HG03066 (cell line): Measurements from ENCODE around the gene NCAPG2.

ENCODE experiments used
- ATAC-seq: cut with Tn5 transposase; IDR thresholded peaks from one replicate; pipeline ENCODE4 v1.9.1; 2021; ENCODE audit warnings: low read depth; ENCODE audit not compliant: unreplicated experiment

The NCAPG2 gene

DNA sequence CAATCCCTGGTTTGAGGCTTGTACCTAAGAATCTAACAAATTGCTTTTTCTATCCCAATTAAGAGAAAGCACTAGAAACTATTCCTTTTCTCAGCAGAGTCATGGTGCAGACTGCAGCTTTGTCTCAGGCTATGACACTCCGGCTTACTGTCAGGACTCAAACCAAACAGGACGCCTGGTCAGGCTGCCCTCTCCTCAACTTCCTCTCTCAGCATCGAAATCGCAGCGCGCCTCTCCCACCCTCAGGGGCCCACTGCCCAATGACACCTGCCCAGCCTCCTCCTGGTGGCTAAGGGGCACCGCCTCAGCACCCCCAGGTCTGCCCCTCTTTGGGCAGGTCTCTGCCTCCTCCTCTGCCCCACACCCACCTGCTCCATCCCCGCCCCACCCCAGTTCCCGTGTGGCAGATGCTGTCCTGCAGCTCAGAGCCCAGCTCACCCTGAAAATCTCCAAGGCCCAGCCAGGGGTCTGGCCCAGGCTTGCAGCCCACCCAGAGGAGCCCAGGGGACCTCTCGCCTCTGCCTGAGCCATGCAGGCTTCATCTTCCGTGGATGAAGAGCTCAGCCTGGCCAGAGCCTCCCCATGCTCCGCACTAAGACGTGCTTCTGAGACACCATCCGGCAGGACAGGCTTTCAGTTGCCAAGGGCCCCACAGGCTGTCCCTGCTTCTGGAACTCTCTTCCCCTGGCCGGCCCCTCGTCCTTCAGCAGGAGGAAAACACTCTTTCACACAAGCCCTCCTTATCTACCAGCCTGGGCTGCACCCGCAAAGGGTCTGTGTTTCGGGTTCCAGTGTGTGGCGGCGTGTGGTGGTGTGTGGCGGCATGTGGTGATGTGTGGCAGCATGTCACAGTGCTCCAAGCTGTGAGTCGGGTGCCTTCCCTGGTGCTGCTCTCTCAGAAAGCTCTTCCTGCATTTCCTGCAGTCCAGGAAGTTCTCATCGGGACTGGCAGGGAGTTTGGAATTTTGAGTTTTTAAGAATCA, 100.5 kb downstream of the NCAPG2 start:
- no peak for ATAC-seq

DNA sequence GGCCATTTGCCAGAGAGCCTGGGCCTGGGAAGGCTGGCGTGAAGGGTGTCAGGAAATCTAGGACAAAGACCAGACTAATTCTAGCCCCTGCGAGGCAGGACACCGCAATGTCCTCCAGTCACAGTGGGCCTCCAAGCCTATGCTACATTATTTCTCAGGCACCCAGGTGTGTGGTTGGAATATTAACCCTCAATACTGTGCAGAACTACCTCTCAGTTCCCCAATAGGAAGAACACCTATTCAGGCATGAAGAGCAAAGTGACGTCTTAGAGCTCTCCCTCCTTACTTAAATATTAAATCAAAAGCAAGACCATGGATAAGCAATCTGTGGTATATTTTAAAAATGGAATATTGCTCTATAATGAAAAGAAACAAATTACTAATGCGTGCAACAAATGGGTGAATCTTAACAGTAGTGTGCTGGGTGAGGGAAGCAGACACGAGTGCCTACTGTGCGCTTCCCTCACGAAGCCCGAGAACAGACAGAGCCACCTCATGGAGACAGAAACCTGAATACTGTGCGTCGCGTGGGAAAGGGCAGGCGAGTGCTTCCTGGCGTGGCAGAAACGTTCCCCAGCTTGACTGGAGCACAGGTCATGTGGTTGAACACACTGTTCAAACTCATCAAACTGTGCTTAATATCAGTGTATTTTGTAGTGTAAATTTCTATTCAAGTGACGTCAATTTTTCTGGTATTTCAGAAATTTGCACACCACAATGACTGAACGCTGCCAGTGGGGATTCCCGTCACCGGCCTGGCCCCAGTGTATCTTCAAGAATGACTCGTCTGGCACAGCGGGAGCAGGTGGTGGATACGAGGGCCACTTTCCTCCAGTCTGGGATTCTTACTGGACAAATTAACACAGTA, 101.5 kb downstream of the NCAPG2 start:
- no peak for ATAC-seq

DNA sequence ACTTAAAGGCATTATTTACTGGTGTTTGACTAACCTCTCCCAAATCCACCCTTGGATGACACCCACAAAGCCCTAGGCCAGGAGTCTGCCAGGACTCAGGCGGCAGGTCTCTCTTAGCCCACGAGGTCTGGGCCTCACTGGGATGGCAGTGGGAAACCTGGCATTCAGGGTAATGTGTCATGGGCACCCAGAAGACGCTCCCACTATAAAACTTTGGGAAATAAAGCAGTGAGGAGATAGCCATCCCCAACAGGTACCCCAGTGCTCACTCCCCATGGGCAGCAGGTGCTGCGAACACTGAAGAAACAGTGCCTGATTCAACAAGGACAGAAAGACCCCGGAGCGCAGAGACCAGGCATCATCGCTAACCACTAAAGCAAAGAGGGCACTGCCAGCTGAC, 102.6 kb downstream of the NCAPG2 start:
- no peak for ATAC-seq

DNA sequence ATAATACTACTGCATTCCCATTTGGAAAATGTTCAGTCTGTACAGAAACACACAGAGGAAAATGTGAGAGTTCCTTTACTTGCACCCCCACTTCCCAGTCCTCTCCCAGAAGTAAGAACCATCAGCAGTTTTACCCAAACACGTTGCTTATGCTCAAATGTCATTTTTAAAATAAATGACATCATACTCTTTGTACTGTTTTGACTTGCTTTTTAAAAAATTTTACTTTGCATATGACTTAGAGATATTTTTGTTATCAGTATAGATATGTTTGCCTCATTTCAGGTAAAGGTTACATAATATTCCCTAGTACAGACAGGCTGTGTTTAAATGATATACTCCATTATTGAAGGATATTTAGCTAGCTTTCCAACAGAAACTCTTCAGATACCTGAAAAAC, 103.5 kb downstream of the NCAPG2 start:
- no peak for ATAC-seq

DNA sequence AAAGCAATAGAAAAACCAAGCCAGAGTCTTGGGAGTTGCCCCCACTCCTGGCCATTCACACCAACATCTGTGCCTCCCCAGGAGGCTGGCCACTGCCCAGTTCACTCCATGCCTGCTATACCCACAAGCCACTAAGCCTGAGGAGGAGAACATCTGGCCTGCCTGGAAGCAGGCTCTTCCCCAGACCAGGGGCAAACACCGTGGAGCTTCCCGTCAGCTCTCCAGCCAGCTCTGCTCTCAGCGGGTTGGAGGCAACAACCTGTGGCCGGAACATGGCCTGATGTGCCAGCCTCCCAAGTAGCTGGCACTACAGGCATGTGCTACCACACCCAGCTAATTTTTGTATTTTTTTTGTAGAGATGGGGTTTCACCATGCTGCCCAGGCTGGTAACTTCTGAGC, 107.9 kb downstream of the NCAPG2 start:
- ATAC-seq = no peak

DNA sequence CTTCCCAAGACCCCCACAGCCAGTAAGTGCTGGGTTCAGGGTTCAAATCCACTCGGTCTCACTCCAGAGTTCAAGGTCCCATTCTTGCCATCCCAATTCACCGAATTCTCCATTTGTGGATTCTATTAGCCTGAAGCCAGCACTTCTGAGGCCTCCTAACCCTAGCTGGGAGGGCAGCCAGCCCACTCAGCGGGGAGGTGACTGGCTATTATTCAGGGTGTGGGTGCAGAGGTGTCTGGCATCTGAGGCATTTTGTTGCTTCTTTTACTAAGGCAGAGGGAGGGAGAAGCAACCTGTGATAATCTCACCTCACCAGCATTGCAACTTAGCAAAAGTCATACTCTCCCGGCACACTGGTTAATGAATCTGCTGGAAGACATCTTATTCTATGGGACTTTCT, 108.3 kb downstream of the NCAPG2 start:
- no peak for ATAC-seq

DNA sequence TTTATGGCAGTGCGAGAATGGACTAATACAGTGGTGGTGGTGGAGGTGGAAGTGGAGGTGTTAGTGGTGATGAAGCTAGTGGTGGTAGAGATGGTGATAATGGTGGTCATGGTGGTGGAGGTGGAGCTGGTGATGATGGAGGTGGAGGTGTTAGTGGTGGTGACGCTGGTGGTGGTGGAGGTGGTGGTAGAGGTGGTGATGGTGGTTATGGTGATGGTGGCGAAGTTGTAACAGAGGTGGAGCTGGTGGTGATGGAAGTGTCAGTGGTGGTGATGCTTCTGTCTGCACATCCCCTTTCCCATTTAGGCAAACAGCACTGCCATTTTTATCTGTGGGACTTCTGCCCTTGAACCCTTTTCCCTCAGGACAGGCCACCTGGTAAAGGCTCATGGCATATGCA, 109.5 kb downstream of the NCAPG2 start:
- no peak for ATAC-seq

DNA sequence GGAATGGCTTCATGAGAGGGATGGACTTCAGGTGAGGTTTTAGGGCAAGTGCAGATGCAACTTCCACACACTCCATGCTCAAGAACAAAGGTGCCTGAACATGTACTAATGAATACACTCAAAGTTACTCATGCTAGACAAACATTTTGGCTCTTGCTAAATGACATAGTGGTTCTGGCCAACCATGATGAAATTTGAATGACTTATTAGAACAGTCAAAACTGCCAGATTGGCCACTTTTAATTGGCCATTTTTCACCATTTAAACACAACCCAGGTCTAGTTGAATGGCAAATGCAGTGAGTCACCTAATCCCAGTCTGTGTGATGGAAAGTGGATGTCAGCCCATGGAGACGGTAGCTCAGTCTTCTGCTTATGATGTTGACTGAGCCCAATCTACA, 112.1 kb downstream of the NCAPG2 start:
- no peak for ATAC-seq

DNA sequence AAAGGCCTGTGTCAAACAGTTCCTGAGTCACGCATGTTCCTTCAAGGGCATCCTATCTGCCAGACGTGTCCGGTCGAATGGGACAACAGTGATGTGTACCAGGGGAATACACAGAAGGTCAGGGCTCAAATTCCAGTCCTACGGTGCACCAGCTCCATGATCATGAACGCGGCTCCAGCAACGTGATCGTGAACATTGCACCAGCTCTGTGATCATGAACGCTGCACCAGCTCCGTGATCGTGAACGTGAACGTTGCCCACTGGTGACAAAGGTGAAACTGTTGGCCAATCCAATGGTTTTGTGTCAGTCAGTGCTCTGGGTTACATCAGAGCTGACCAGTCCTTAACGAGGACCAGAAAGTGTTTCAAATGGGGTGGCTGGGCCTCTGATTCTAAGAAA, 112.7 kb downstream of the NCAPG2 start:
- no peak for ATAC-seq

DNA sequence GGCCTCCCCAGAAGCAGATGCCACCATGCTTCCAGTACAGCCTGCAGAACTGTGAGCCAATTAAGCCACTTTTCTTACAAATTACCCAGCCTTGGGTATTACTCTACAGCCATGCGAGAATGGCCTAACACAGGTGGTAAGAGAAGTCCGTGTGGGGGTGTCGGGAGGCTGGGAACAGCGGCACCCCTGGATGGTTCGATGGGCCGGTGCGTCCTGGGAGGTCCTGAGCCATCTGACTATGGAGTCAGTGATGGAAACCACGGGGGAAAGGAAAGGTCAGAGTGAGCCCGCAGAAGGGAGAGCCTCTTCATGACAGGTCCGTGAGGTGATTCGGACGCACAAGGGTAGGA, 114.4 kb downstream of the NCAPG2 start:
- no peak for ATAC-seq

DNA sequence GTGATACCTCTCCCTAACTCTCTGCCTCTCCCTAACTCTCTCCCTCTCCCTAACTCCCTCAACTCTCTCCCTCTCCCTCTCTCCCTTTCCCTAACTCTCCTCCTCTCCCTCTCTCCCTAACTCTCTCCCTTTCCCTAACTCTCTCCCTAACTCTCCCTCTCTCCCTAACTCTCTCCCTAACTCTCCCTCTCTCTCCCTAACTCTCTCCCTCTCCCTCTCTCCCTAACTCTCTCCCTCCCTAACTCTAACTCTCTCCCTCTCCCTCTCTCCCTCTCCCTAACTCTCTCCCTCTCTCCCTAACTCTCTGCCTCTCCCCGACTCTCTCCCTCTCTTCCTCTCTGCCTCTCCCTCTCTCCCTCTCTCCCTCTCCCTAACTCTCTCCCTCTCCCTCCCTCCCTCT, 115.0 kb downstream of the NCAPG2 start:
- ATAC-seq = no peak

DNA sequence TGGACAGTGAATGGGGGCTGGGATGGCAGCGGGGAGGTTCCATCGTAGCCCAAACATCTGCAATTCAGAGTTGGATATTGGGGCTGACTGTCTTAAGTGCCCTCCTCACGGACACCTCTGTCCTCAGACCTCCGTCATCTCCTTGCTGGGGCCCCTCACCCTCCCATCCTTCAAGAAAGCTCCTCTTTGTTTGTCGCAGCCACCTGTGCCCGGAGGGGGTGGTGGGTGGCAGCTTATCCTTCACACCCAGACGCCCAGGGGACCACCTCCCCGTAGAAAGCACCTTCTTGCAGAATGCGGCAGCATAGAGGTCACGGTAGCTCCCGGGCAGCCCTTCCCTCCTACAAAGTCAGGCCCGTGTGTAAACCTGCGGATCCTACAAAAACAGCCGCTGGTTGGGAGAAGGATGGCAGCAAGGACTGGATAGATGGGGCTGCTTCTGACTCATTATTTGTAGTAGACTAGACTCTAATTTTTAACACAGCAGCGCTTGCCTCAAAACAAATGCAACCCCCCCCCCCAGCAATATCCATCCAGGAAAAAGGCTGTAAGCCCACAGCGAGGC, 115.6 kb downstream of the NCAPG2 start:
- no peak for ATAC-seq

DNA sequence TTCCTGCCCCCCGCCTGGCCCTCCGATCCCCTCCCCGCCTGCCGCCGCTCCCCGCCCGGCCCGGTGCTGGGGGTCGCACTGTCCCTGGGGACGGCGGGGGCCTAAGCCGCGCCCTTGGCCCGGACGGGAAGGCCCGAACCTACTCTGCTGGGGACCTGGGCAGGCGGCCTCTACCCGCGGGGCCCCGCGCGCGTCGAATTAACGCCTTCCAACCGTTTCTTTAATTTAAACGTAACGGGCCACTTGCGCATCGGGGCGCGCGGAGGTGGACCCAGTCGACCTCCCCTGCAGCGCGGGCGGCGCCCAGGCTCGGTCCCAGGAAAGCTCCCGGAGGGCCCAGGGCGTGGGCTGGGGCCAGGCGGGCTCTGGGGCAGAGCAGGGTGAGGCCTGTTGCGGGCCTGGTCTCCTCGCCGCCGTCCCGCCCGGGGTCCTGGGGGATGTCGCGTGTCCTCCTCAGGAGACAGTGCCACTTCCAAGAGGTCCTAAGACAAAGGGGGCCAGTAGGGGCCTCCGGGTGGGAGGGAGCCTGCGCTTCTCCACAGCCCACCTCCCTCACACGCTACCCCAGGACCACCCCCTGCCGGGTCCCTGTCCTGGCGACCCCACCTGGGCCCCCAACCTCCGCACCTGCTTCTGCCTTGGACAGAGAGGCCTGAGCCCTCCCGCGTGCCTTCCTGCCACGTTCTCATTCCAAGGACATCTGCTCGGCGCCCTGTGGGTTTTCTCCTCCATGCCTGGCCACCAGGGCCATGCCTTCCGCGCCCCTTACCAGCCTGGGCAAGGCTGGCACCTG, 116.3 kb downstream of the NCAPG2 start:
- ATAC-seq = no peak

DNA sequence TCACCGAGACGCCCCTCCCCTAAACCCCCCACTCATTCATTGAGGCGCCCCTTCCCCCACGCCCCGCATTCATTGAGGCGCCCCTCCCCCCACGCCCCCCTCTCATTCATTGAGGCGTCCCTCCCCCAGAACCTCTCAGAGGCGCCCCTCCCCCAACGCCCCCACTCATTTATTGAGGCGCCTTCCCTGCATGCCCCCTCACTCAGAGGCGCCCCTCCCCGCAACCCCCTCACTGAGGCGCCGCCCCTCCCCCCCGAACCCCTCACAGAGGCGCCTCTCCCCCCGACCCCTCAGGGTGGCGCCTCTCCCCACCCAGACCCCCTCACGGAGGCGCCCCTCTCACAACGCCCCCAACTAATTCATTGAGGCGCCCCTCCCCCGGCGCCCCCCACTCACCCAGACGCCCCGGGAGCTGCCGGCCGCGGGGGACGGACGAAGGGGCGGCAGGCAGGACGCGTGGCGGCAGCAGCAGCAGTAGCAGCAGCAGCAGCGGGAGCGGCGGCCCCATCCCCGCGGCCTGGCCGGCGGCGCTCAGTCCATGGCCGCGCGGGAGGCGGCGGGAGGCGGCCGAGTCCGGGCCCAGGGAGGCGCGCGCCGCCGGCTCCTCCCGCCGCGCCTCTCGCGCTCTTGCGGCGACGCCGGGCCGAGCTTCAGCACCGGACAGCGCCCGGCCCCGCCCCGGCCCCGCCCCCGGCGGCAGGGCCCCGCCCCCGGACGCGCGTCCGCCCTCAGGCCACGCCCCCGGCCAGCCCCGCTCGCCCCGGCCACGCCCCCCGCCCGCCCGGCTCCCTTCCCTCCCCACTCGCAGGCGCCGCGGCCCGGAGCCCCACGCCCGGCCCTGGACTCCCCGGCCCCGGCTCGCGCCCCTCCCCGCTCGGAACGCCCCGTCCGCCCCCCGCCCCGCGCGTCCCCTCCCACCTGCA, 117.2 kb downstream of the NCAPG2 start, which contains the start of gene PTPRN2:
PTPRN2 (minus strand) TSS at position 662 of the 923 bp plus-strand sequence.
- ATAC-seq = no peak

DNA sequence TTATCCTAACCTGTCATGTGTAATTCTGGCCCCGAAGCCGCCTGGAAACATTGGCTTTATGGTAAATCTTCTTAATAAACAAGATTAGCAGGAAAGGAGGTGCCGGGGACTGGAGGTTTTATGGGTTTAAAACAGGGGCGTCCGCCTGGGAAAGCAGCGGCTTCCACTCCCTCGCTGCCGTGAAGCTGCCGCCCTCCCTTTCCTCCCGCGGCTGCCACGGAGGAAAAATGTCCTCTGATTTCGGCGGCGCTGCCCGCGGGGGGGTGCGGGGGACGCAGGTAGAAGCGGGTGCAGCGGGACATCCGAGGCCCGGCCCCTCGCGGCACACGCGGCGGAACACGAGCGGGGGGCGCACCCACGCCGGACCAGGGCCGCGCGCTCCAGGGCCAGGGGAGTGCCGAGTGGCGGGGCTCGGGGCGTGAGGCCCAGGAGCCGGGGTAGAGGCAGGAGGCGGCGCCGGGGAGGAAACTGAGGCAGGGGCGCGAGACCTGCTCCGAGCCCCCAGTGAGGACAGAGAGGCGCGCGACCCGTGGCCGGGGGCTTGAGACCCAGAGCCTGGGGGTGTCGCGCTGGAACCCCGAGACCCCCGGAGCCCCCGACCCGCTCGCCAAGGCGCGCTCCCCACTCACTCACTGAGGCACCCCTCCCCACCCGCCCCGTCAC, 118.0 kb downstream of the NCAPG2 start:
- ATAC-seq = no peak

DNA sequence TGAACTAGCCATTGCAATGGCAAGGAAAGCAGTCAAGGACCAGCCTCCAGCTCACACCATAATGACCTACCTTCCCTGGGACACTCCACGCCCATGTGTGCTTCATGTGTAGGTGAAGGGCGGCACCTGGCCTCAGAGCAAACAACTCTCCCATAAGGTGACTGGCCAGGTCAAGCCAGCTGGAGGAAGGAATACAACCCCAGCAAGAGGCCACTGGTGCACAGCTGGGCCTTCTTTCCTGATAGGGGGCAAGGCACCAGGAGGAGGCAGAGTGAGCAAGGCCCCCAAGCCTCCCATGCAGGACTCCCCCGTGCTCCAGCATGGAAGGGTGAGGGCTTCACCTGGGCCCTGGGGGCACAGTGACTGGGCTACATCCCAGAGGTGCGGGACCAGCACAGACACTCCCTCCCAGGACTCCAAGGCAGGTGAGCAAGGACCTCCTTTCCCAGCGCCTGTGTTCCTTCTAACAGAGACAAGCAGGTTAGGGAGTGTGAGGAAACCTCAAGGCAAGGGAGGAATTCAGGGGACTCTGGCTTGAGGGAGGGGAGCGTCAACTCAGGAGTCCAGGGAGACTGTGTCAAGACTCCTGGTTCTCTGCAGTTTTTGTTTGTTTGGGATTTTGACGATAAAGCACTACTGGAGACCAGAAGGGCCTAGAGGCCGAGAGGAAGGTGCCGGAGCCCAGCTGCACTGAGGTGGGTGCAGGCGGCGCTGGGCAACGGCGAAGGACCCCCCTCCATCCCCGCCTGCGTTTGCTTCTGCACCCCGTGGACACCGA, 118.7 kb downstream of the NCAPG2 start:
- ATAC-seq = no peak

DNA sequence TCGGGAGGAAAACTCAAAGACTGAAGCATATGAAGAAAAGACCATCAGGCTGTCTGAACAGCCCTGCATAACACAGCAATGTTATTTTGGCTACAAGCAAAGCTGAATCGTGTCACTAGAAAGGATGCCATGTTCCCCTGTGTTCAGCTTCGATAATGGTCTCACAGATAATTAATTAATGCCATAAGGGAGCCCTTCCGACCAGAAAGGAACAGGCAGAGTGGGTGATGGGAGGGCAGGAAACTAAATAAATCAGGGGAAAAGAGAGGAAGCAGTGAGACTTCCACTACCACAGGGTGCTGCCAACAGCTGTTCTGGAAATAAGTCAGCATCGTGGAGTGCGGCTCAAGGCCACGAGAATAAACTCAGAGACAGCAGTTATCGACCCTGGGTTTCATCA, 120.2 kb downstream of the NCAPG2 start:
- ATAC-seq = no peak

DNA sequence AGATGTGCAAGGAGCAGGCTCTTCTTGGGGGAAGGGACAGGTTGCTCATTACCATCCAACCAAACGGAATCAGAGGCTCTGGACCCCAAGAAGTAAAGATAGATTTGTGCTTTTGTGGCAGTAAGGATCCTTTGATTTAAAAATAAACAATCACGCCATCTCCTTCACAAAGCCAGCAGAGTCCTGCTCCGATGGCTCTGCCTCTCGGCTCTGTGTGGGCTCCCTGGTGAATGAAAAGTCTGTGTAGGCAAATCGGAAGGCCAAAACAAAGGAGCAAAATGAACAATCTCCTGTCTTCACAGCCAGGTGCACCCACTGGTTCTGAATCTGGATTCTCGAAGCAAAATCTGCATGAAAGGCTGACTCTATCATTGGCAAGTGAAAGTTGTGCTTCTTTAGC, 120.8 kb downstream of the NCAPG2 start:
- no peak for ATAC-seq
